GM19372 (cell line): ENCODE data around the gene ACIN1.
A peak's percentile ranks its signal among the peaks of the same experiment; 100 is the strongest.
"Not testable (repeated sequence)": the region's sequence is repeated elsewhere in the genome, so short reads cannot be mapped to it uniquely, and the experiment has no call there.

Experiments used
- ATAC-seq: cut with Tn5 transposase; IDR thresholded peaks from one replicate; pipeline ENCODE4 v1.9.1; 2021; ENCODE audit warnings: mild to moderate bottlenecking, low read depth, moderate library complexity; ENCODE audit not compliant: unreplicated experiment

ACIN1 gene

GRCh38 chr14:23023022-23023794 is 71.7 kb downstream of the ACIN1 start:
- ATAC-seq: no peak

GRCh38 chr14:23021889-23022442 is 73.0 kb downstream of the ACIN1 start:
- no peak for ATAC-seq

GRCh38 chr14:23021434-23021833 is 73.5 kb downstream of the ACIN1 start:
- no peak for ATAC-seq

GRCh38 chr14:23020143-23021128 is 74.5 kb downstream of the ACIN1 start:
- ATAC-seq: no peak

DNA sequence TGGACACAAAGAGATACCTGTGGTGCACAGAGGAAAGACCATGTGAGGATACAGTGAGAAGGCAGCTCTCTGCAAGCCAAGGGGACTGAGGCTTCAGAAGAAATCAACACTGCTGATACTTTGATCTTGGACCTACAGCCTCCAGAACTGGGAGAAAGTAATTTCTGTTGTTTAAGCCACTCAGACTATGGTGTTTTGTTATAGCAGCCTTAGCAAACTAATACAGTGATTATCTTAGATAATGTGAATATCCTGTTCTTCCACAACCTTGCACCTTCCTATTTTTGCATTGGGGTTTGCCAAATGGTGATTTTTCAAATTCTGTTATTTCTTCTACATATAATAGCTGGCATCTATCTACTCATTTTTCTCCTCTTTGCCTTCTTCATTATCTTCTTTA is 76.8 kb downstream of the ACIN1 start:
- ATAC-seq: no peak

DNA sequence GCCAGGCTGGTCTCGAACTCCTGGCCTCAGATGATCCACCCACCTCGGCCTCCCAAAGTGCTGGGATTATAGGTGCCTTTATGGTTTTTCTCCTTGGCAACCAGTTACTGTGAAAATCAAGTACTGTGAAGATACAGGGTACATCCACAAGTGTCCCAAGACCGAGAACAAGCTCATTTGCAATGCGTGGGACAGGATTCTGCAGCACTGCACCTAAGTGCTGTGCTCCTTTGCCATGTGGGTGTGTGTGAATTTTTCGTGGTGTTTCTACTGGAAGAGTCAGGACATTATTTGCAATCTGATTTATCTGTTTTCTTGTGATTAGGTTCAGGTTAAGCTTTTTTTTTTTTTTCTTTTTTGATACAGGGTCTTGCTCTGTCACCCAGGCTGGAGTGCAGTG is 77.8 kb downstream of the ACIN1 start:
- no peak for ATAC-seq

GRCh38 chr14:23015618-23016017 is 79.3 kb downstream of the ACIN1 start:
- ATAC-seq: no peak

DNA sequence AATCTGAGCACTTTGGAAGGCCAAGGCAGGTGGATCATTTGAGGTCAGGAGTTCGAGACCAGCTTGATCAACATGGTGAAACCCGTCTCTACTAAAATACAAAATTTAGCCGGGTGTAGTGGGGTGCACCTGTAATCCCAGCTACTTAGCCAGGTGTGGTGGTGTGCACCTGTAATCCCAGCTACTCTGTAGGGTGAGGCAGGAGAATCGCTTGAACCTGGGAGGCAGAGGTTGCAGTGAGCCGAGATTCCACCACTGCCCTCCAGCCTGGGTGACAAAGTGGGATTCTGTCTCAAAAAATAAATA is 81.2 kb downstream of the ACIN1 start:
- not testable (repeated sequence) for ATAC-seq

DNA sequence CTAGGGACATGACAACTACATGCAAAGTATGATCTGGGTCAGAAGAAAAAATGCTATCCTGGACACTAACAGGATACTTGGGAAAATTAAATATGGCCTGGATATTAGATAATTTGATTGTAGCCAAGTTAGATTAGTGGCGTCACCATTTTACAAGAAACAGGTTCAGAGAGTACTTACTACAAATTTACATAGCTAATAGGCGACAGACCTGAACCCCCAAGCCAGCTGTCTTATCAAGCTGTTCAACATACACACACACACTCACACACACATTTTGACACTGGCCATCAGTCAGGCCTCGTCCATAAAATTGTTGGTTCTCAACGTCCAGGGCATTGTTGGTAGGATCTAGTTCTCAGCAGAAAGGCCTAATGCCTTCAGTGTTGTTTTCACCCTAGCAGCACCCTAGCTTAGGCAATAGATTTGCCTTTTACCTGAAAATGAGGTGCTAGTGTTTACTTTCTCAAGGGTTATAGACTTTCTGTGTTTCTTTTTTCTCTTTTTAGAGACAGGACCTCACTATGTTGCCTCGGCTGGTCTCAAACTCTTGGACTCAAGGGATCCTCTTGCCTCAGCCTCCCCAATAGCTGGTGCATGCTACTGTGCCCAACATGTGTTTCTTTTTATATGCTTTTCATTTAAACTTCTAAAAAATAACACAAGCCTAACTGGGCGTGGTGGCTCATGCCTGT is 81.7 kb downstream of the ACIN1 start:
- ATAC-seq: no peak

GRCh38 chr14:23009939-23010726 is 84.8 kb downstream of the ACIN1 start, which contains the start of gene C14orf93:
TSS of gene C14orf93 (minus strand) at chr14:23010143. CDS start at chr14:22999023, 11,120 bp downstream.
- ATAC-seq: peak; percentile 40

DNA sequence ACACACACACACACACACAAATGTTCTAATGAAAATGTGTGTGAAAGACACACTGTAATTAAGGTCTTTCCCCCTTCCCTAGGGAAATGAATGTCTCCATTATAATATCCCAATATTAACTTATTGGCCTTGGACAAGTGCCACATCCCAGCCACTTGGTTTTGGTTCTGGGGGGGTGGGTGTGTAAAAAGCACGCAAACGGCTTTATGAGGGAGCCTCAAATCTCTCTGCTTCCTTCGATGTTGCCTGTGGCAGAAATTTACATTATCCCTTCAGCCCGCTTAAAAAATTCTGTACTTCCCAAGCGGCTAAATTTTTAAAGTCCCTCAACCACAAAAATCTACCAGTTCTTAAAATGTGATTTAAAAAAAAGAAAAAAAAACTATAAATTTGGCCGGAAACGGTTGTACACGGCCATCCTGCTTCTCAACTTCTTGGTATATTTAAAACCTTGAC is 85.4 kb downstream of the ACIN1 start:
- ATAC-seq: no peak

GRCh38 chr14:23008831-23009230 is 86.1 kb downstream of the ACIN1 start:
- ATAC-seq: no peak
